ENCODE data around the gene NR0B2. TPM values are rescaled to one million over a fixed set of nuclear protein-coding genes. Genes with fewer than 3 reads are reported as not detected.

The NR0B2 gene
- total and polyA plus RNA-seq, 7 donors, result 0.82 TPM; not detected in 6

DNA sequence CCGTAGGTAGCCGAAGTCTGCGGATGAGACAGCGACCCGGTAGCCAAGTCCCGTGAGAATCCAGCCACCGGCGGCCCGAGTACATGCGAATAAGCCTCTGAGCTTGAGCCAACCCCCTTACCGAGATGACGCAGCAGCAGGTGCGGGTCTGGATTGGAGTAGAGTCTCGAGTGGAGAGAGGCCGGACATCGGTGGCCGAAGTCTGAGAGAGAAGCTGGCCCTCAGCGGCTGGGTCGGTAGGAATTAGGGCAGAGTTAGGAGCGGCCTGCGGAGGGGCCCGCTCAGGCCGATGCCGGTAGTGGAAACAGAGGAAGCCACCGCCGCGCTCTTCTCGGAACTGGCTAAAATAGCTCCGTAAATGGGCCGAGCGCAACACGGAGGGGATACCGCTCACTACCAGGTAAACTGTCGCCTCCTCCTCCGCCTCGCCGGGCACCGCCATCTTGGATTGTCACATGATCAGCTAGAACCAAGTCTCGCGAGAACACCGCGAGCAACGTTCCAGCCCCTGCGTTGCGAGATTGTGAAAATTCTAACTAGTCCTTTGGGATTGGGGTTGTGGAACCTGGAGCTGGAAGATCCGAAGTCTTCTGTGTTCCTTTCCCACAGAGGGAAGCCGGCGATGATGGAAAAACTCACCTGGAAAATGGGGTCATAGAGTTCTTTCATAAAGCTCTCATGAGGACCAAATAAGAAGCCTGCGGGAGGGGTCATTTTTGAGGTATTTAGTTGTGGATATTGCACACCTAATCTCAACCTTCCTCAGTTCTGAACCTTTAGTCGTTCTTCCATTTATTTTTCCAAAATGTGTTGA lies 13.6 kb downstream of the NR0B2 start, which contains the start of gene GPATCH3:
Gene GPATCH3 (minus strand): TSS at position 467 of the 814 bp plus-strand sequence. CDS start 25 bp downstream, at position 442.
- DNase-seq, result peak; percentile 97
- intact Hi-C loops (cut with DNase I), result no loop called here
- no peaks in the 10 kb centered on the region for H3K27me3 ChIP-seq
- H3K9me3 ChIP-seq, result no peaks in the 10 kb centered on the region
- H3K36me3 ChIP-seq, result peaks cover 0 to 30% (median 6%) of the 10 kb centered on the region in 4 donors
- WGBS, 2 donors, result 0% methylated on average over 50 of the region's 50 CpGs
- H3K4me1 ChIP-seq, result peaks cover 0 to 21% (median 13%) of the 10 kb centered on the region in 4 donors
- TF ChIP-seq, protein P1, sequence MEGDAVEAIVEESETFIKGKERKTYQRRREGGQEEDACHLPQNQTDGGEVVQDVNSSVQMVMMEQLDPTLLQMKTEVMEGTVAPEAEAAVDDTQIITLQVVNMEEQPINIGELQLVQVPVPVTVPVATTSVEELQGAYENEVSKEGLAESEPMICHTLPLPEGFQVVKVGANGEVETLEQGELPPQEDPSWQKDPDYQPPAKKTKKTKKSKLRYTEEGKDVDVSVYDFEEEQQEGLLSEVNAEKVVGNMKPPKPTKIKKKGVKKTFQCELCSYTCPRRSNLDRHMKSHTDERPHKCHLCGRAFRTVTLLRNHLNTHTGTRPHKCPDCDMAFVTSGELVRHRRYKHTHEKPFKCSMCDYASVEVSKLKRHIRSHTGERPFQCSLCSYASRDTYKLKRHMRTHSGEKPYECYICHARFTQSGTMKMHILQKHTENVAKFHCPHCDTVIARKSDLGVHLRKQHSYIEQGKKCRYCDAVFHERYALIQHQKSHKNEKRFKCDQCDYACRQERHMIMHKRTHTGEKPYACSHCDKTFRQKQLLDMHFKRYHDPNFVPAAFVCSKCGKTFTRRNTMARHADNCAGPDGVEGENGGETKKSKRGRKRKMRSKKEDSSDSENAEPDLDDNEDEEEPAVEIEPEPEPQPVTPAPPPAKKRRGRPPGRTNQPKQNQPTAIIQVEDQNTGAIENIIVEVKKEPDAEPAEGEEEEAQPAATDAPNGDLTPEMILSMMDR (IDR thresholded peaks at IDR 0.05), result no peak
- TF ChIP-seq EP300 (IDR thresholded peaks at IDR 0.05) (no peak), POLR2AphosphoS5 (IDR thresholded peaks at IDR 0.05) (peak; percentile 48 to 81 (median 79)), POLR2A (IDR thresholded peaks at IDR 0.05) (peak; percentile 23 to 27)
- H3K4me3 ChIP-seq, result peak within 1 kb of the TSS; percentile 84 to 94 (median 88)
- H3K27ac ChIP-seq, result peak within 1 kb of the TSS; percentile 79 to 84 (median 82)

- no peaks in the 10 kb centered on the region for H3K27me3 ChIP-seq
- H3K4me1 ChIP-seq, result peaks cover 0 to 21% (median 13%) of the 10 kb centered on the region in 4 donors
- H3K4me3 ChIP-seq, result no peak overlapping the region
- DNase-seq, result no peak
- H3K9me3 ChIP-seq, result no peaks in the 10 kb centered on the region
- peaks cover 4 to 58% (median 30%) of the 10 kb centered on the region in 4 donors for H3K36me3 ChIP-seq
- intact Hi-C loops (cut with DNase I), result no loop called here
- TF ChIP-seq EP300 (IDR thresholded peaks at IDR 0.05) (no peak), POLR2A (IDR thresholded peaks at IDR 0.05) (no peak), POLR2AphosphoS5 (IDR thresholded peaks at IDR 0.05) (no peak)
- TF ChIP-seq, protein P1 (IDR thresholded peaks at IDR 0.05), result no peak
- whole genome bisulfite sequencing, 2 donors, result 94 to 96% methylated on average over 9 of the region's 9 CpGs
- H3K27ac ChIP-seq, result no peak overlapping the region
Measured at GRCh38 chr1:26897351-26897750, 16.4 kb downstream of the NR0B2 start.

GRCh38 chr1:26894263-26894662 lies 19.5 kb downstream of the NR0B2 start:
- Histone ChIP-seq H3K4me3 (no peak overlapping the region), H3K27me3 (no peaks in the 10 kb centered on the region), H3K36me3 (peaks cover 4 to 68% (median 31%) of the 10 kb centered on the region in 4 donors), H3K27ac (no peak overlapping the region), H3K9me3 (no peaks in the 10 kb centered on the region), H3K4me1 (peaks cover 0 to 20% (median 17%) of the 10 kb centered on the region in 4 donors)
- TF ChIP-seq, protein P1 (IDR thresholded peaks at IDR 0.05), result no peak
- no peak for TF ChIP-seq POLR2AphosphoS5 (IDR thresholded peaks at IDR 0.05)
- no peak for TF ChIP-seq POLR2A (IDR thresholded peaks at IDR 0.05)
- intact Hi-C loops (cut with DNase I), result no loop called here
- DNase-seq, result no peak
- WGBS, 2 donors, result 96 to 97% methylated on average over 13 of the region's 13 CpGs

- no peaks in the 10 kb centered on the region for H3K9me3 ChIP-seq
- peak overlapping the region; percentile 66 to 81 (median 74) for H3K4me3 ChIP-seq
- WGBS, 2 donors, result 1 to 5% methylated on average over 12 of the region's 12 CpGs
- peak overlapping the region; percentile 88 to 92 (median 90) for H3K27ac ChIP-seq
- H3K4me1 ChIP-seq, result peaks cover 0 to 23% (median 21%) of the 10 kb centered on the region in 4 donors
- TF ChIP-seq, protein P1 (IDR thresholded peaks at IDR 0.05), result no peak
- TF ChIP-seq EP300 (IDR thresholded peaks at IDR 0.05), result no peak
- TF ChIP-seq POLR2A (IDR thresholded peaks at IDR 0.05), result no peak
- intact Hi-C loops (cut with DNase I), result no loop called here
- peaks cover 21 to 76% (median 46%) of the 10 kb centered on the region in 4 donors for H3K36me3 ChIP-seq
- no peaks in the 10 kb centered on the region for H3K27me3 ChIP-seq
- peak; percentile 68 for DNase-seq
Measured at GRCh38 chr1:26890467-26890796, 23.3 kb downstream of the NR0B2 start.
